RWPE1 (cell line): Measurements from ENCODE around the gene PEMT.

Experiments
- CTCF ChIA-PET: fragments of 350-600 bp; sonication (Branson Sonifier 250); formaldehyde crosslinking; extraction: SDS; loops from one replicate; lab custom pipeline; 2021; lab: Yijun Ruan, JAX
- POLR2A ChIA-PET: fragments of 400-600 bp; formaldehyde crosslinking; extraction: SDS; loops from one replicate; lab custom pipeline; 2020; ENCODE audit warnings: antibody characterized with exemption; ENCODE audit not compliant: low non-redundant PET; lab: Yijun Ruan, JAX
- DNase-seq: peaks from one replicate; pipeline ENCODE4 v3.0.0; 2012; ENCODE audit warnings: low spot score
- H3K27ac ChIP-seq: fragments of 450-650 bp; 2 replicates; pipeline ENCODE4 v1.5.1; 2017
- CTCF ChIP-seq: fragments of 450-650 bp; conservative IDR thresholded peaks from 2 replicates; pipeline ENCODE4 v1.5.1; 2017; ENCODE audit warnings: low read depth, mild to moderate bottlenecking

The PEMT gene

GRCh38 chr17:17554266-17554665, 37.2 kb downstream of the PEMT start:
- DNase-seq = no peak
- no peak overlapping the region for H3K27ac ChIP-seq
- POLR2A ChIA-PET = no interaction called here
- CTCF ChIA-PET = no interaction called here
- no peak for TF ChIP-seq CTCF

- no peak overlapping the region for H3K27ac ChIP-seq
- TF ChIP-seq CTCF = no peak
- no peak for DNase-seq
- POLR2A ChIA-PET = no interaction called here
- CTCF ChIA-PET = interaction anchor here (0.7 kb wide), 1 partner anchor 1665 kb away, joined by 4 read pairs; no protein-coding TSS in a partner anchor
Measured at GRCh38 chr17:17553217-17554195, 38.0 kb downstream of the PEMT start.

GRCh38 chr17:17552351-17553216, 38.9 kb downstream of the PEMT start:
- no peak for DNase-seq
- no peak for TF ChIP-seq CTCF
- ChIA-PET CTCF (interaction anchor here (0.7 kb wide), 1 partner anchor 1664 kb away, joined by 4 read pairs; no protein-coding TSS in a partner anchor), POLR2A (no interaction called here)
- H3K27ac ChIP-seq = no peak overlapping the region

- no peak for DNase-seq
- H3K27ac ChIP-seq = peak overlapping the region; percentile 19
- no peak for TF ChIP-seq CTCF
- ChIA-PET CTCF (no interaction called here), POLR2A (no interaction called here)
Measured at GRCh38 chr17:17551361-17551760, 40.1 kb downstream of the PEMT start.

GRCh38 chr17:17549732-17550366, 41.7 kb downstream of the PEMT start:
- TF ChIP-seq CTCF = no peak
- no peak overlapping the region for H3K27ac ChIP-seq
- ChIA-PET POLR2A (no interaction called here), CTCF (no interaction called here)
- no peak for DNase-seq

- POLR2A ChIA-PET = no interaction called here
- TF ChIP-seq CTCF = no peak
- CTCF ChIA-PET = no interaction called here
- DNase-seq = no peak
- H3K27ac ChIP-seq = no peak overlapping the region
Measured at GRCh38 chr17:17548044-17548443, 43.5 kb downstream of the PEMT start.
